Sigmoid colon (tissue), 4 donors: ENCODE measurements around the gene MYNN.

Experiments
- EP300 ChIP-seq, 4 donors: sonication (generic); formaldehyde crosslinking; IDR thresholded peaks; one replicate each; pipeline ENCODE4 v1.6.1; 2017; ENCODE audit warnings: antibody characterized with exemption in 4 of 4
- TF ChIP-seq, protein P1 (sequence below), 4 experiments: fragments of 450-650 bp in 3 of 4; fragments of 200-600 bp in 1 of 4; IDR thresholded peaks; one replicate each; pipeline ENCODE4 v1.5.1; 2016 to 2019; ENCODE audit warnings: antibody characterized with exemption in 4 of 4, mild to moderate bottlenecking in 3 of 4, moderate library complexity in 2 of 4

DNA sequence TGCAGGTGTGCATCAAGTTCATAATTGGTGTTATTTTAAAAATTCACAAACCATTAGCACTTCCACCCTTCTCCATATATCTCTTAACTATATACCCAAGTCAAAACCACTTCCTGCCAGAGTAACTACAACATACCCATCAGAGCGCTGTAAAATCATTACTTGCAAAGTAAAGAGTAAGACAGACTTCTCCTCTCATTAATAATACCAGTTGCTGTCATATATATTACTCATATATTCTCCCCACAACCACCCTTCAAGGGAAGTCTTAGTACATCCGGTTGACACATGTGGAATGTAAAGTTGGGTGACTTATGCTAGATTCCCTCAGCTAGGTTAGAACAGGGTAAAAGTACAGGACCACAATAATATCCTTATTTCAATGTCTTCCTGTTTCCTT, 13.9 kb upstream of the MYNN start:
- TF ChIP-seq, protein P1, sequence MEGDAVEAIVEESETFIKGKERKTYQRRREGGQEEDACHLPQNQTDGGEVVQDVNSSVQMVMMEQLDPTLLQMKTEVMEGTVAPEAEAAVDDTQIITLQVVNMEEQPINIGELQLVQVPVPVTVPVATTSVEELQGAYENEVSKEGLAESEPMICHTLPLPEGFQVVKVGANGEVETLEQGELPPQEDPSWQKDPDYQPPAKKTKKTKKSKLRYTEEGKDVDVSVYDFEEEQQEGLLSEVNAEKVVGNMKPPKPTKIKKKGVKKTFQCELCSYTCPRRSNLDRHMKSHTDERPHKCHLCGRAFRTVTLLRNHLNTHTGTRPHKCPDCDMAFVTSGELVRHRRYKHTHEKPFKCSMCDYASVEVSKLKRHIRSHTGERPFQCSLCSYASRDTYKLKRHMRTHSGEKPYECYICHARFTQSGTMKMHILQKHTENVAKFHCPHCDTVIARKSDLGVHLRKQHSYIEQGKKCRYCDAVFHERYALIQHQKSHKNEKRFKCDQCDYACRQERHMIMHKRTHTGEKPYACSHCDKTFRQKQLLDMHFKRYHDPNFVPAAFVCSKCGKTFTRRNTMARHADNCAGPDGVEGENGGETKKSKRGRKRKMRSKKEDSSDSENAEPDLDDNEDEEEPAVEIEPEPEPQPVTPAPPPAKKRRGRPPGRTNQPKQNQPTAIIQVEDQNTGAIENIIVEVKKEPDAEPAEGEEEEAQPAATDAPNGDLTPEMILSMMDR (IDR thresholded peaks at IDR 0.05): no peak
- TF ChIP-seq EP300 (IDR thresholded peaks at IDR 0.05): no peak
